SK-N-MC (cell line): ENCODE data around the gene CYB561D2.

ENCODE experiments used
- DNase-seq: peaks from one replicate; pipeline ENCODE4 v3.0.0-alpha.2; 2011; ENCODE audit warnings: low read depth, low spot score
- H3K27ac ChIP-seq: fragments of 200-600 bp; sonication (generic); 2 replicates; pipeline ENCODE4 v1.5.1; 2016; ENCODE audit warnings: mixed run types
- H3K36me3 ChIP-seq: fragments of 200-600 bp; sonication (generic); 2 replicates; pipeline ENCODE4 v1.6.1; 2017; ENCODE audit warnings: antibody characterized with exemption, low read length, mixed read lengths; ENCODE audit not compliant: insufficient read depth
- H3K4me3 ChIP-seq: fragments of 200-600 bp; sonication (generic); 2 replicates; pipeline ENCODE4 v1.5.1; 2016
- H3K9ac ChIP-seq: fragments of 200-600 bp; sonication (generic); 2 replicates; pipeline ENCODE4 v1.8.0; 2017; ENCODE audit warnings: mixed run types, mixed read lengths; ENCODE audit not compliant: insufficient read length
- H3K9me3 ChIP-seq: fragments of 200-600 bp; sonication (generic); 2 replicates; pipeline ENCODE4 v1.6.1; 2017; ENCODE audit warnings: low read depth, mild to moderate bottlenecking, antibody characterized with exemption, low read length, moderate library complexity, mixed read lengths
- EZH2 ChIP-seq: fragments of 200-600 bp; sonication (generic); IDR thresholded peaks from one replicate; pipeline ENCODE4 v1.6.1; 2017; ENCODE audit warnings: antibody characterized with exemption
- FOXP2 ChIP-seq: optimal IDR thresholded peaks from 2 replicates; pipeline ENCODE3; 2011; ENCODE audit warnings: mild to moderate bottlenecking, moderate library complexity; ENCODE audit not compliant: insufficient read depth; ENCODE audit errors: extremely low read length, control extremely low read depth
- POLR2AphosphoS5 ChIP-seq: IDR thresholded peaks from 2 replicates; pipeline ENCODE4 v1.6.1; 2012; ENCODE audit warnings: mild to moderate bottlenecking, low read depth, low read length, borderline replicate concordance

The CYB561D2 gene

DNA sequence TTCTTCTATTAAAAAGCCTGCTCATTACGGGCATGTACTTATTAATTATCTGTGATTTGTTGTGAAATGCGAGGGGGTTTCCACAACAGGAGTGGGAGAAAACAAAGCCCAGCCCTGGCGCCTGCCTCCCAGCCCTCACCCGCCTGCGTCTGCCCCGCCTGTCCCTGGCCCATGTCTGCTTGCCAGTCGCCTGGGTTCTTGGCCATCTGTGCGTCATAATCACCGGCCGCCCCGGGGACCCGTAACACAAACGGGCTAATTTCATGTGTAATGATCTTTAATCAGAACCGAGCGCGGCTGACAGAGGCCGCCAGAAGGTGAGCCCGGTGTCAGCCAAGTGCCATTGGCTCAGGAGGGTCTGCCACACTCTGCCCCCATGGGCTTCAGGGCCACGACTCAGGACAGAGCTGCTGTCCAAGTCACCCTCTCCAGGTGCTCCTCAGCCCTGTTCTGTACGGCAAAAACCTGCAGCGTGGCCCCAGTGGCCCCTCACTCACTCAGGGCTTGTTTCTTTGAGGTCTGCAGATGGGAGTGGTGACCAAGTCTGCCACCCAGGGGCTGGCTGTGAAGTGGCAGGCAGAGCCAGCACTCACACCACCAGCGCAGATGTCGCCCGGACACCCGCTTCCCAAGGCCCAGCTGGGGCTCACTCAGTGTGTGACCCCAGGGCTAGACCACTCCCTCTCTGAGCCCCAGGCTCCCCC, 37.5 kb downstream of the CYB561D2 start:
- Histone ChIP-seq H3K4me3 (no peak overlapping the region), H3K9ac (no peak overlapping the region), H3K9me3 (no peaks in the 10 kb centered on the region), H3K27ac (no peak overlapping the region), H3K36me3 (no peaks in the 10 kb centered on the region)
- no peak for DNase-seq
- no peak for TF ChIP-seq FOXP2

DNA sequence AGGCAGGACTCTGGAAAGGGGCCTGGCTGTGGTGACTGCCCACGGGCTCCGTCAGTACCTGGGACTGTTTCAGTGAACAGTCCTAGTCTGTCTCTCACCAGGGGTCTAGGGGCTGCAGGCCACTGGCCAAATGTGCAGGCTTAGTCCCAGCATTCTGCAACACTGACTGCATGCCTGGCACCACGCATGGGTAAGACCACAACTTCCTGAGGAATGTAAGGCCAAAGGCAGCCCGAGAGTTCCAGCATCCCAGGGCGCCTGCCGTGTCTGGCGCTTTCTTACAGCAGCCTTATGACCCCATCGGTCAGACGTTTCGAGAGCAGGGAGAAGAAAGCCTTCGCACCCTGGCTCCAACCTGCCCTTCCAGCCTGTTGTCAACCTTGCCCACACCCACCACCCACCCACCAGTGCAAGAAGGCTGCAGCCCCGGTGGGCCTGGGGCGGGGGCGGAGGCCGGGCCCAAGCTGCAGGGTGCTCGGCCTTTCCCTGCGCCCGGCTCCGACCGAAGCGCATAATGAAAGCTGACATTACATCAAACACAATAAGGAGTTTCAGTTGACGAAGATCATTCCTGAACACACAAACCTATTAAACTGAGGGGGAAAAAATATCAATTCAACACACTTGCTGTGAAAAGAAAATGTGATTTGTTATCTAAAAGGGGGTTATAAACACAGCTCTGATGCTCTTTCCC, 38.2 kb downstream of the CYB561D2 start:
- Histone ChIP-seq H3K9ac (no peak overlapping the region), H3K36me3 (no peaks in the 10 kb centered on the region), H3K9me3 (no peaks in the 10 kb centered on the region), H3K27ac (no peak overlapping the region), H3K4me3 (no peak overlapping the region)
- TF ChIP-seq FOXP2 = no peak
- no peak for TF ChIP-seq POLR2AphosphoS5
- no peak for TF ChIP-seq EZH2
- DNase-seq = no peak

DNA sequence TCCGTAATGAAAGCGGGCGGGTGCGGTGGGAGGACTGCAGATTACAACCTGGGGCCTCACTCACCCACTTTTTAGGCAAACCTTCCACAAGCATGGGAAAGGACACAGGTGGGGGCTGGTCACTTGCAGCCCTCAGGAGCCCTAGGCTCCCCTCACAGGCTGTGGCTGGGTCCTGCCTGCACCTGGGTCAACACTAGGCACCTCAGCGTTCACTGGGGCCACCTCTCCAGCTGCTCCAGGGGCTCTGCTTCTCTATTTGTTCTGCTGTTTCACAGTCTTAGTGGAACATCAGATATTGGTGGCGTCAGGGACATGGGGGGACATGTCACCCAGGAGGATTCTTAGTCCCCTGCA, 38.7 kb downstream of the CYB561D2 start:
- H3K9me3 ChIP-seq = no peaks in the 10 kb centered on the region
- H3K27ac ChIP-seq = no peak overlapping the region
- TF ChIP-seq EZH2 (no peak), POLR2AphosphoS5 (no peak), FOXP2 (no peak)
- no peak overlapping the region for H3K9ac ChIP-seq
- H3K4me3 ChIP-seq = no peak overlapping the region
- H3K36me3 ChIP-seq = no peaks in the 10 kb centered on the region
- DNase-seq = no peak

DNA sequence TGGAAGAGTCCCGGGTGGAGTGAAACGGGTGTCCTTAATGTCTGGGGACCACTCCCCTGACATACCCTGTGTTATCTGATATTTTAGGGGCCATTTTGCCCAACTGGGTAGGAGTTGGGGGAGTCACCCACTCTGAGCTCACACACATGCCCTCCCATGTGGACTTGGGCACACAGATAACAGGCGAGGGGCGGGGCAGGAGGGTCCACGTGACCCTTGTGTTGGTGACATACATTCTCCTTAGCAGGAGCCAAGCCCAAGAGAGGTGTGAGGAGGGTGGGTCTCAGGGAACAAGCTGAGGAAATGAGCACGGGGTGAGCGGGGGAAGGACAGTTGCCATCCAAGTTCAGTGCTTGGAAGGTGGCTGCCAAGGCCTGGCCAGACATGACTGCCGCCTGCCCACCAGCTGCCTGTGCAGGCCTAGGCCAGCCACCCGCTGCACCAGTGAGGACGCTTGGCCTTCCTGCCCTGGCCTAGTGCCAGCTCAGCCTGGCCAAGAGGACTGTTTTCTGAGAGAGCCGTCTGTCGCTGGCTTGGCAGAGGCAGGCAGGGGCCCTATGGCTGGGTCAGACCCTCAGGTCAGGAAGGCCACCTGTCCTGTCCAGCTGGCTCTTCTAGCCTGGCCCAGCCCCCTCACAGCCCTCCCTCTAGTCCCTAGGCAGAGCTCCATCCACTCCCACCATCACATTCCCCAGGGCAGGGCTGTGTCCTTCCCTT, 40.0 kb downstream of the CYB561D2 start:
- no peak for TF ChIP-seq POLR2AphosphoS5
- no peak for TF ChIP-seq EZH2
- no peak for TF ChIP-seq FOXP2
- Histone ChIP-seq H3K9me3 (no peaks in the 10 kb centered on the region), H3K27ac (no peak overlapping the region), H3K9ac (no peak overlapping the region), H3K4me3 (no peak overlapping the region), H3K36me3 (no peaks in the 10 kb centered on the region)
- DNase-seq = no peak

DNA sequence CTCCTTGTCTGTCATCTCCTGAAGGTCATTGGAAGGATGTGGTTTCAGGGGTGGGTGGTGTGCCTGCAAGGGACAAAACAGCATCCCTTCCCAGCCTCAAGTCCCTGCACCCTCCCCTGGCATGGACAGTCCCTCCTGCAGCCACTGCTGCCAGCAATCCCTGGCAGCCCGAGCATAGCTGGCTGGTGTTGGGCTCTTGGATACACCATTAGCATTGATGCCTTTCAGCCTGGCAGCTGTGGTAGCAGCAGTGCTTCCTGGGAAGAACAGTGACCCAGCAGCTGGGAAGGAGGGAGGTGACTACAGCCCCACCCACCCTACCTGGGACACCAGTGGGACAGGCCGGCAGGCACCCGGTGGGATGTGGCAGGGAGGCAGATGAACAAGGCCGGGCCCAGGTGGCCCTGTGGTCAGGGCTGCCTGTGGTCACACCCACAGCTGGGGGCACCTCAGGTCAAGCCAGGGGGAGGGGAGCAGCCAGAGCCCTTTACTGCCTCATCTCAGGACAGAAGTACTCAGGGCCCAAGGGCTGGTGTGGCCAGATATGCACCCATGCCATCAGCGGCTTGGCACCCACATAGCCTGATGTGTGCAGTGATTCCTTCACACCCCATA, 41.5 kb downstream of the CYB561D2 start:
- no peak for DNase-seq
- Histone ChIP-seq H3K36me3 (no peaks in the 10 kb centered on the region), H3K27ac (no peak overlapping the region), H3K9me3 (no peaks in the 10 kb centered on the region), H3K4me3 (no peak overlapping the region), H3K9ac (no peak overlapping the region)
- TF ChIP-seq EZH2 (no peak), FOXP2 (no peak), POLR2AphosphoS5 (no peak)

DNA sequence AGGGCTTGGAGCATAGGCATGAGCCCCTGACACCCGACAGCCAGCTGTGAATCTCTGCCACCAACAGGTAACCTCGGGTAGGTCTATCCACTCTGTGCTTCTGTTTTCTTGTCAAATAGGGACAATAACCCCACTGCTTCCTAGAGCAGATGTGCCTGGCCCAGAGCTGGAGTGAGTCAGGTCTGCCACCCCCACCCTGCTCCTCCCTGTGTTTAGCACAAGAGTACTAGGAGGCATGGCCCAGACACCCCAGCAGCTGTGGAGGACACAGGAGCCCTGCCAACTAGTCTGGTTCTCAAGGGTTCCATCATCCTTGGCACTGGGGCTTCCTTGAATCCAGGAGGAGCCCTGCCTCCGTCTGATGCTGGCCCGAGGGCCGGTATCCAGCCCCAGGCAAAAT, 42.4 kb downstream of the CYB561D2 start:
- Histone ChIP-seq H3K36me3 (no peaks in the 10 kb centered on the region), H3K4me3 (no peak overlapping the region), H3K9me3 (no peaks in the 10 kb centered on the region), H3K9ac (no peak overlapping the region), H3K27ac (no peak overlapping the region)
- no peak for DNase-seq
- TF ChIP-seq FOXP2 (no peak), EZH2 (no peak), POLR2AphosphoS5 (no peak)

DNA sequence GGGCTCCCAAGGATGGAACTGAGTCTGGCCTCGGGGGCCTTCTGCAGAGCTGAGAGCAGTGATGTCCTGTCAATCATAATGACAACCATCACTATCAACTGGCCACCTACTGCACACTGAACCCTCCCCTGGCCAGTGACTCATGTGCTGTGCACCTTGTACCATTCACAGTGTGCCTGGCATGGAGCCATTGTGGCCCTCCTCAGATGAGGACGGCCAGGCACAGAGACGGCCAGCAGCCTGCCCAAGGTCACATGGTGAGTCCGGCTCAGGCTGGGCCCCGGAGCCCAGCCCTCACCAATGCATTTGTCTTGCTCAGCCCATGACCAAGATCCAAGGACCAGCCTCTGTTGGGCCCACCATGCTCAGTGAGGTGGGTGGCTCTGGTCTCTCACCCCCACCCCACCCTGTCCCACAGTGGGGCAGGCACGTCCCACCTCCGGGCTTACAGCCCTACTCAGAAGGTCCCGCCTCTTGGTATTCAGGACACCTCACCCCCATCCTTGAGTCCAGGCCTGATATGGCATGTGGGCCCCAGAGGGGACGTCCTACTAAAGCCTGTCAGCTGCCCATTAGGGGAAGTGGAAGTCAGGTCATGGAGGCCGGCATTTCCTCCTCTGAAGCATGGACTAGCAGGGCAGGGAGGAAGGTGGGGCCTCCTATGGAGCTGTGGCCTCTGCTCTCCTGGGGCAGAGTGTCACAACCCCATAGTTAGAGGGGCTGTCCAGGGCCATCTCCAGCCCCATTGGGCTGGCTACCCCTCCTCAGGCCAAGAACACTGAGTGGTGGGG, 44.6 kb downstream of the CYB561D2 start:
- H3K36me3 ChIP-seq = no peaks in the 10 kb centered on the region
- no peak overlapping the region for H3K27ac ChIP-seq
- H3K9me3 ChIP-seq = no peaks in the 10 kb centered on the region
- no peak for TF ChIP-seq POLR2AphosphoS5
- TF ChIP-seq EZH2 = no peak
- no peak for TF ChIP-seq FOXP2
- H3K9ac ChIP-seq = no peak overlapping the region
- no peak overlapping the region for H3K4me3 ChIP-seq
- no peak for DNase-seq

DNA sequence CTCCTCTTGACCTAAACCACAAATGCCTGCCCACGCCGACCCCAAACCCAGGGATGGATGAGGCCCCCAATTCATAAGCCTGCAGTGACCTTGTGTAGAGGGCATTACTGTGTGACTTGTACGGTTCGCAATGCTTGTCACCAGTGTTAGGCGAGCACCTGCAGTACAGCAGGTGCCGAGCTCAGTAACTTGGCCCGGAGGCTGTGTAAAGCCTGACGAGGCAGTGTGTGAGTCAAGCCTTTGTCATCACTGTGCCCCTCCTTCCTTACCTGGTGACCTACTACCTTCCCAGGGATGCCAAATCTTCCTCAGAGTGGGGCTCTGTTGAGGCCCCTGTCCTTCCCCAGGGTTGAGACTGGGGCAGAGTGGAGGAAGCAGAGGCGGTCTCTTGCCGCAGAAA, 45.8 kb downstream of the CYB561D2 start:
- no peaks in the 10 kb centered on the region for H3K36me3 ChIP-seq
- DNase-seq = no peak
- H3K27ac ChIP-seq = no peak overlapping the region
- H3K4me3 ChIP-seq = no peak overlapping the region
- H3K9me3 ChIP-seq = no peaks in the 10 kb centered on the region
- no peak for TF ChIP-seq EZH2
- TF ChIP-seq POLR2AphosphoS5 = no peak
- no peak for TF ChIP-seq FOXP2
- no peak overlapping the region for H3K9ac ChIP-seq
